ENCODE measurements around the gene KDM6A. TPM values are rescaled to one million over a fixed set of nuclear protein-coding genes. Genes with fewer than 3 reads are reported as not detected.
"Not testable (repeated sequence)": the region's sequence is repeated elsewhere in the genome, so short reads cannot be mapped to it uniquely, and the experiment has no call there.

The KDM6A gene
- total and polyA plus RNA-seq, 4 donors, result 6.3 to 42.3 (median 22.5) TPM

DNA sequence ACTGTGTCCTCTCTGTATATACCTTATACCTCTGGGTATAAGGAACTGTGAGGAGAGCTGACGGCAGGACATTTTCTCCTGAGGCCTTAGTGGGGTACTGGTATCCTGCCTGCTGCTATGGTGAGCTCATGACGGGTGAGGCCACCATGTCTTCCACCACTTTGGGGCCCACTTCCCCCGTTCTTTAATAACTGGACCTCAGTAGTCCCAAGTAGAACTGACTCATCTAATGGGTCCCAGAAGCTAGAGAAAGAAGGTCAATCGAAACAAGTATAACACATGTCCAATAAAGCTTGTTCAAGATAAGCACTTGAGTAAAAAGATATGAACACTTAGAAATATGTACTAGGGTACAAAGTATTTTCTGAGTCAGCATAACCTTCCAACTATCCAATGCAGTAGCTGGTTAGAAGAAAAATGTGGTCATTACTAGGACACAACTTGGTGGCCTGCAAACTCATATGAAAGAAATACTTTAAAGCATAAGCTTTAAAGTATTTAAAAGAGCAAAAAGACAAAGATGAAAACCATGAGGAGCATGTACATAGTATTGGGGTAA lies 256.0 kb downstream of the KDM6A start:
- DNase-seq, result no peak
- Histone ChIP-seq H3K27ac (ENCODE audit: low read depth in 1 of 2, low read length in 2 of 2) (no peak overlapping the region), H3K36me3 (ENCODE audit: control insufficient read depth in 1 of 2, insufficient read depth in 2 of 2, low read length in 1 of 2) (no peaks in the 10 kb centered on the region), H3K4me3 (ENCODE audit: low read length in 2 of 2) (no peak overlapping the region), H3K27me3 (ENCODE audit: control insufficient read depth in 1 of 2, insufficient read depth in 2 of 2, low read length in 1 of 2) (no peaks in the 10 kb centered on the region), H3K4me1 (ENCODE audit: control insufficient read depth in 1 of 2, insufficient read depth in 2 of 2, low read length in 2 of 2) (no peaks in the 10 kb centered on the region), H3K9me3 (ENCODE audit: control insufficient read depth, low read length) (peaks cover 1% of the 10 kb centered on the region)
- WGBS, 2 donors, result 82 to 85% methylated on average over 4 of the region's 4 CpGs
- no peak for ATAC-seq (ENCODE audit: low FRiP score)
- intact Hi-C loops (cut with DNase I), result no loop called here

- intact Hi-C loops (cut with DNase I), result no loop called here
- H3K4me1 ChIP-seq (ENCODE audit: control insufficient read depth in 1 of 2, insufficient read depth in 2 of 2, low read length in 2 of 2), result no peaks in the 10 kb centered on the region
- H3K4me3 ChIP-seq (ENCODE audit: low read length in 2 of 2), result no peak overlapping the region
- no peaks in the 10 kb centered on the region for H3K9me3 ChIP-seq (ENCODE audit: control insufficient read depth, low read length)
- ATAC-seq (ENCODE audit: low FRiP score) (no peak), DNase-seq (no peak)
- H3K27me3 ChIP-seq (ENCODE audit: control insufficient read depth in 1 of 2, insufficient read depth in 2 of 2, low read length in 1 of 2), result no peaks in the 10 kb centered on the region
- WGBS, 2 donors, result 86 to 94% methylated on average over 3 of the region's 3 CpGs
- no peak overlapping the region for H3K27ac ChIP-seq (ENCODE audit: low read depth in 1 of 2, low read length in 2 of 2)
- no peaks in the 10 kb centered on the region for H3K36me3 ChIP-seq (ENCODE audit: control insufficient read depth in 1 of 2, insufficient read depth in 2 of 2, low read length in 1 of 2)
Observed at GRCh38 chrX:45133465-45133864, 260.5 kb downstream of the KDM6A start.

DNA sequence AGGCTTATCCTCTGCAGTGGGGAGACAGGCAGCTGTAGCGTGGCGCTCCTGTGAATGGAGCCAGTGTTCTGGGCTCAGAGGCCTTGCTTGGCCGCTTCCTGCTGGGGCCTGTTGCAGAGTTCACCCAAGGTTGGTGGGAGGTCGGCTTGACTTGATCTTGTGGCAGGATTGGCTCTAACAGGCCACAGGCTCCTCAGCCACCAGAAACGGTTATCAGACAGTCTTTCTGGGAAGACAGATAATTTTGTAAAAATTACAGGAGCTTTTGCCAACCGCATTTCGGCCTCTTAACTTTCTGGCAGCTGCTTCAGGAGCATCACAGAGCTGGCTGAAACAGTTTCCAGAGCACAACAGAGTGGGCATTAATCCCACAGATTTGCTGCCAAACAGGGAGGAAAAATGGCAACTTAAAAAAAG lies 261.3 kb downstream of the KDM6A start:
- Histone ChIP-seq H3K27ac (ENCODE audit: low read depth in 1 of 2, low read length in 2 of 2) (no peak overlapping the region), H3K4me1 (ENCODE audit: control insufficient read depth in 1 of 2, insufficient read depth in 2 of 2, low read length in 2 of 2) (no peaks in the 10 kb centered on the region), H3K9me3 (ENCODE audit: control insufficient read depth, low read length) (no peaks in the 10 kb centered on the region), H3K36me3 (ENCODE audit: control insufficient read depth in 1 of 2, insufficient read depth in 2 of 2, low read length in 1 of 2) (no peaks in the 10 kb centered on the region), H3K27me3 (ENCODE audit: control insufficient read depth in 1 of 2, insufficient read depth in 2 of 2, low read length in 1 of 2) (no peaks in the 10 kb centered on the region), H3K4me3 (ENCODE audit: low read length in 2 of 2) (no peak overlapping the region)
- intact Hi-C loops (cut with DNase I), result no loop called here
- WGBS, 2 donors, result 46 to 62% methylated on average over 7 of the region's 7 CpGs
- DNase-seq (no peak), ATAC-seq (ENCODE audit: low FRiP score) (peak; percentile 50)

- Histone ChIP-seq H3K9me3 (ENCODE audit: control insufficient read depth, low read length) (no peaks in the 10 kb centered on the region), H3K4me3 (ENCODE audit: low read length in 2 of 2) (no peak overlapping the region), H3K4me1 (ENCODE audit: control insufficient read depth in 1 of 2, insufficient read depth in 2 of 2, low read length in 2 of 2) (no peaks in the 10 kb centered on the region), H3K36me3 (ENCODE audit: control insufficient read depth in 1 of 2, insufficient read depth in 2 of 2, low read length in 1 of 2) (no peaks in the 10 kb centered on the region), H3K27me3 (ENCODE audit: control insufficient read depth in 1 of 2, insufficient read depth in 2 of 2, low read length in 1 of 2) (no peaks in the 10 kb centered on the region), H3K27ac (ENCODE audit: low read depth in 1 of 2, low read length in 2 of 2) (no peak overlapping the region)
- DNase-seq (no peak), ATAC-seq (ENCODE audit: low FRiP score) (no peak)
- WGBS, 2 donors, result 65% methylated on average over 3 of the region's 3 CpGs
- intact Hi-C loops (cut with DNase I), result no loop called here
Observed at GRCh38 chrX:45134775-45135174, 261.8 kb downstream of the KDM6A start.

GRCh38 chrX:45135391-45136075 lies 262.5 kb downstream of the KDM6A start:
- H3K4me3 ChIP-seq (ENCODE audit: low read length in 2 of 2); H3K36me3 ChIP-seq (ENCODE audit: control insufficient read depth in 1 of 2, insufficient read depth in 2 of 2, low read length in 1 of 2); H3K27ac ChIP-seq (ENCODE audit: low read depth in 1 of 2, low read length in 2 of 2); H3K9me3 ChIP-seq (ENCODE audit: control insufficient read depth, low read length); ATAC-seq (ENCODE audit: low FRiP score); H3K27me3 ChIP-seq (ENCODE audit: control insufficient read depth in 1 of 2, insufficient read depth in 2 of 2, low read length in 1 of 2); intact Hi-C loops (cut with DNase I); H3K4me1 ChIP-seq (ENCODE audit: control insufficient read depth in 1 of 2, insufficient read depth in 2 of 2, low read length in 2 of 2); DNase-seq: not testable (repeated sequence)
- WGBS, 2 donors, result 84 to 88% methylated on average over 4 of the region's 4 CpGs

GRCh38 chrX:45137531-45137930 lies 264.5 kb downstream of the KDM6A start:
- Histone ChIP-seq H3K9me3 (ENCODE audit: control insufficient read depth, low read length) (no peaks in the 10 kb centered on the region), H3K27ac (ENCODE audit: low read depth in 1 of 2, low read length in 2 of 2) (no peak overlapping the region), H3K4me3 (ENCODE audit: low read length in 2 of 2) (no peak overlapping the region), H3K36me3 (ENCODE audit: control insufficient read depth in 1 of 2, insufficient read depth in 2 of 2, low read length in 1 of 2) (no peaks in the 10 kb centered on the region), H3K4me1 (ENCODE audit: control insufficient read depth in 1 of 2, insufficient read depth in 2 of 2, low read length in 2 of 2) (no peaks in the 10 kb centered on the region), H3K27me3 (ENCODE audit: control insufficient read depth in 1 of 2, insufficient read depth in 2 of 2, low read length in 1 of 2) (no peaks in the 10 kb centered on the region)
- no peak for DNase-seq
- intact Hi-C loops (cut with DNase I), result no loop called here
- no peak for ATAC-seq (ENCODE audit: low FRiP score)

GRCh38 chrX:45138525-45138924 lies 265.5 kb downstream of the KDM6A start:
- Histone ChIP-seq H3K4me3 (ENCODE audit: low read length in 2 of 2) (no peak overlapping the region), H3K27me3 (ENCODE audit: control insufficient read depth in 1 of 2, insufficient read depth in 2 of 2, low read length in 1 of 2) (no peaks in the 10 kb centered on the region), H3K27ac (ENCODE audit: low read depth in 1 of 2, low read length in 2 of 2) (no peak overlapping the region), H3K4me1 (ENCODE audit: control insufficient read depth in 1 of 2, insufficient read depth in 2 of 2, low read length in 2 of 2) (no peaks in the 10 kb centered on the region), H3K9me3 (ENCODE audit: control insufficient read depth, low read length) (no peaks in the 10 kb centered on the region), H3K36me3 (ENCODE audit: control insufficient read depth in 1 of 2, insufficient read depth in 2 of 2, low read length in 1 of 2) (no peaks in the 10 kb centered on the region)
- WGBS, 2 donors, result 88 to 92% methylated on average over 4 of the region's 4 CpGs
- intact Hi-C loops (cut with DNase I), result no loop called here
- DNase-seq (no peak), ATAC-seq (ENCODE audit: low FRiP score) (no peak)

GRCh38 chrX:45140812-45141211 lies 267.8 kb downstream of the KDM6A start:
- 71 to 89% methylated on average over 4 of the region's 4 CpGs for WGBS, 2 donors
- H3K27me3 ChIP-seq (ENCODE audit: control insufficient read depth in 1 of 2, insufficient read depth in 2 of 2, low read length in 1 of 2), result no peaks in the 10 kb centered on the region
- no peak for ATAC-seq (ENCODE audit: low FRiP score)

GRCh38 chrX:45142185-45142584 lies 269.2 kb downstream of the KDM6A start:
- Histone ChIP-seq H3K36me3 (ENCODE audit: control insufficient read depth in 1 of 2, insufficient read depth in 2 of 2, low read length in 1 of 2) (no peaks in the 10 kb centered on the region), H3K4me3 (ENCODE audit: low read length in 2 of 2) (no peak overlapping the region), H3K4me1 (ENCODE audit: control insufficient read depth in 1 of 2, insufficient read depth in 2 of 2, low read length in 2 of 2) (no peaks in the 10 kb centered on the region), H3K27ac (ENCODE audit: low read depth in 1 of 2, low read length in 2 of 2) (no peak overlapping the region), H3K9me3 (ENCODE audit: control insufficient read depth, low read length) (no peaks in the 10 kb centered on the region), H3K27me3 (ENCODE audit: control insufficient read depth in 1 of 2, insufficient read depth in 2 of 2, low read length in 1 of 2) (no peaks in the 10 kb centered on the region)
- intact Hi-C loops (cut with DNase I), result no loop called here
- DNase-seq (no peak), ATAC-seq (ENCODE audit: low FRiP score) (no peak)

More at GRCh38 chrX:45140812-45141211, 267.8 kb downstream of the KDM6A start:
- no peaks in the 10 kb centered on the region for H3K36me3 ChIP-seq (ENCODE audit: control insufficient read depth in 1 of 2, insufficient read depth in 2 of 2, low read length in 1 of 2)
- H3K4me3 ChIP-seq (ENCODE audit: low read length in 2 of 2), result no peak overlapping the region
- no peak overlapping the region for H3K27ac ChIP-seq (ENCODE audit: low read depth in 1 of 2, low read length in 2 of 2)
- DNase-seq, result no peak
- intact Hi-C loops (cut with DNase I), result no loop called here
- no peaks in the 10 kb centered on the region for H3K9me3 ChIP-seq (ENCODE audit: control insufficient read depth, low read length)
- no peaks in the 10 kb centered on the region for H3K4me1 ChIP-seq (ENCODE audit: control insufficient read depth in 1 of 2, insufficient read depth in 2 of 2, low read length in 2 of 2)
